Suppressor macrophage (primary cell): ENCODE measurements around the gene ZCCHC7.
"Not testable (repeated sequence)": the region's sequence is repeated elsewhere in the genome, so short reads cannot be mapped to it uniquely, and the experiment has no call there.

Experiments used
- DNase-seq, 4 experiments: peaks; one replicate each; pipeline ENCODE4 v3.0.0-alpha.2; 2020 to 2022

ZCCHC7 gene

DNA sequence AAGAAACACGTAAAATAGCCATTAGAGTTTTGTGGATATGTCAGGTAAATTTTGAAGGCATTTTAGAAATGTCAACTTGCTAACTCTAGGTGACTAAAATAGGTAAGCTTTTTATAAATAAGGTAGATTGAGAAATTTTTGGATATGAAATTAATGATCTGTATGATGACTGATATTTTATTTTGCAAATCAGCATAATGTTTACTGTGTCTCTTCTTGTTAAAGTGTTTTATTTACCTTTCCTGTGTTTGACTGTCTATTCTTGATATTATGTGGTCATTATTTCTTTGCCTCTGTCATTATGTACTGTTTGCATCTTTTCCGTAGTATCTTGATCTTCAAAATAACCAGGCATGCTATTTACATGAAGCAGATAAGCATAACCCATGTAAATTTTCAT lies 58.4 kb downstream of the ZCCHC7 start:
- no peak for DNase-seq

DNA sequence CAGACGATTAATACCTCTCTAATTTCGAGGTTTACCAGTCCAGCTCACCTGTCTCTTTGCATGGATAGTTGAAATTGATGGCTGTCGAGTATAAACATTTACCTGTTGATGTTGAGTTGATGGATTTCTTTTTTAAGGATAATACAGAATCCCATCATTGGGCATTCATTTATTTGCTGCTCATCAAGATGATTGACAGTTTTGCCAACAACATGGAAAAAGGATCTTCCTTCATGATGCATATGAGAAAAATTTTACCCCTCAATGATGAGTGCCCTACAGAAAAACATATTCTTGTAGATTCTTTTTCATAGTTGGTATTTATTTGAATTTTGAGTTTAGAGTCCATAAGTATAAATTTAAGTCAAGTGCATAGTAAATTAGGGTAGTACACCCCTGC lies 59.2 kb downstream of the ZCCHC7 start:
- no peak for DNase-seq

DNA sequence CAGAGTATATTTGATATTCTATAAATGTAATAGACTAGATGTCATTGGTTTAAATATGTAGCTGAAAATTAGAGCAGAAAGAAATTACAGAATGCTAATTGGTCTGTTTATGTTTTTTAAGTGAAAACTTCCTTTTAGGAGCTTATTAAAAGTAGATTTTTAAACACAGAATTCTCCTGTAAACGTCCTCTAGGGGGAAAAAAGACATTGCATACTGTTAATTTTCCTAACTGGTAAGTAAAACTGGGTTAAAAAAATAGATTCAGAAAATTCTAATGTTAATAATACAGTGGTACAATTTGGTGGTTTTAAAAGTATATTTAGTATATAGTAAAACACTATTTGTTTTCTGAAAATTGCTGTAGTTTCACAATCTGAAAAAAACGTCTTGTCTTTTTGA lies 59.8 kb downstream of the ZCCHC7 start:
- DNase-seq = no peak

DNA sequence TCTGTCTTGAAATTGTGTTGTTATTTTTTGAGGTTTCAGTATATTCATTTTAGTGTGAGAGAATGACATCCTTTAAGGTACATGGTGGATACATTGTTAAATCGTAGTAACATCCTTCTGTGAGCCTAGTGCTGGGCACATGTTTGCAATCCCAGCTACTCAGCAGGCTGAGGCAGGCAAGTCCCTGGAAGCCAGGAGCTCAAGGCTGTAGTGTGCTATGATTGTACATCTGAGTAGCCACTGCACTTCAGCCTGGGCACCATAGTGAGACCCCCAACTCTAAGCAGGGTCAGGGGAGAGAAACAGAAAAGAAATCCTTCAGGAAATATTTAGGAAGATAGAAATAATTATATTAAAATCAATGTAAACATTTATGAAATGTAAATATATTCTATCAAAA lies 62.3 kb downstream of the ZCCHC7 start:
- DNase-seq = no peak

DNA sequence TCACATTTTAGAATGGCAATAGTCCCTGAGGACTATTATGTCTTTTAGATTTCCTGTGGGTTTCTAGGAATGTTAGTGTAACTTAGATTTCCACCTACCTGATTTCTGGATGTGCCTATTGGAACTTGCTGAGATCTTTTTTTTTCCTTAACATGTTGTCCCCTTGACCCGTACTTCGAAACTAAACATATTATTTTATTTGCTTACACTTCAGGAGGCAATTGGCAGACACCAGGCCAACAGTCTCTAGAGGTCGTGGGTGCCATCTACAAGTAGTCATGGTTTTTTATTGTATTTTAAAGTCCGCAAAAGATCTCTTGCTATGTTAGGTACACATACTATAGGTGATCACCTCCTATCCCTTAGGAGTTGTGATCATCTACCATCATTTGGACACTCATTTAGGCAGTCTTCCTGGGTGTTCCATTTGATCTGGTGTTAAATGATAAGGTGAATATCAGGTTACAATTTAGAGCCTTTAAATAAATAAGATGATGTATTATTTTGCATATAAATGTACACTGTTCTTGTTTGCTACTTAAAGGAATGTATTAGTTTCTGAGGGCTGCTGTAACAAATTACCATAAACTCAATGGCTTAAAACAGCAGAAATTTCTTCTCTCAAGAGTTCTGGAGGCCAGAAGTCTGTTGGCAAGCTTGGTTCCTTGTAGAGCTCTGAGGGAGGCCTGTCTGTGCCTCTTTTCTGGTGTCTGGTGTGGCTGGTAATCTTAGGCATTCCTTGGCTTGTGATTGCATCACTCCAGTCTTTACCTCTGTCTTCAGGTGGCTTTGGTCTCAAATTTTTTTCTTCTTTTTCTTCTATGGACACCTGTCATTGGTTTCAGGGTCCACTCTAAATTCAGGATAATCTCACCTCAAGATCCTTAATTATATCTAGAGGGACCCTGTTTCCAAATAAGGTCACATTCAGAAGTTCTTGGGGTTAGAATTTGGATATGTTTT lies 64.8 kb downstream of the ZCCHC7 start:
- DNase-seq = no peak

DNA sequence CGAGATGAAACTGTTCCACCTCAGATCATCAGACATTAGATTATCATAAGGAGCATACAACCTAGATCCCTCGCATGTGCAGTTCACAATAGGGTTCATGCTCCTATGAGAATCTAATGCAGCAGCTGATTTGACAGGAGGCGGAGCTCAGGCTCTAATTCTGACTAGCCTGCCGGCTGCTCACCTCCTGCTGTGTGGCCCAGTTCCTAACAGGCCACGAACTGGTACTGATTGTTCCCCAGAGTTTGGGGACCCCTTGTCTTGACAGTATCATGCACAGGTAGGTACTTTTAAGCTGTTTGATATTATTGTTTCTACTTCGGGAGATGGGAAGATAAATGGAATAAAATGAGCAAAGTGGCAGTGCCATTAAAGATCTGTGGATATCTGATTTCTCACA lies 66.9 kb downstream of the ZCCHC7 start:
- DNase-seq = peak in 2 of 4 experiments; percentile 17 to 23

DNA sequence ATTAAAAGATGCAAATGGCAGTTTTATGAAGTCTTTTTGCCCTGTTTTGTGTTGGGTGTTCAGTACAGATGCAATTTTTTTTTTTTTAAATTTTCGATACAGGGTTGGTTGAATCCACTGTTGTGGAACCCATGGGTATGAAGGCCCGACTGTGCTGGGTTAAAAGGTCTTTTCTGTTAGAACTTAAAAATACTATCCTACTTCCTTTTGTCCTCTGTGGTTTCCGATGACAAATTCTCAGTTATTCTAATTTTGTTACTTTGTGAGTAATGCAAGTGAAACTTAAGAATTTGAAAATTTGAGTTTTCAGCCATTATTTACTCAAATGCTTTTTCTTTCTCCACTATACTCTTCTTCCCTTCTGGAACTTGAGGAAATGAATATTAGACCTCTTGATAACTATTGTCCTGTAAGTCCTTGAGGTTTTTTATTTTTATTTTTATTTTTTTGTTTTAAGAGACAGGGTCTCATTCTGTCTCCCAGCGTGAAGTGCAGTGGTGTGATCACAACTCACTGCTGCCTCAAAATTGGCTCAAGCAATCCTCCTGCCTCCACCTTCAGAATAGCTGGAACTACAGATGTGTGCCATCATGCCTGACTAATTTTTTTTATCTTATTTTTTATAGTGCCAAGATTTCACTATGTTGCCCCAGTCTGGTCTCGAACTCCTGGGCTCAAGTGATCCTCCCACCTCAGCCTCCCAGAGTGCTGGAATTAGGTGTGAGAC lies 67.5 kb downstream of the ZCCHC7 start:
- DNase-seq = peak in 3 of 4 experiments; percentile 12 to 56 (median 55)

DNA sequence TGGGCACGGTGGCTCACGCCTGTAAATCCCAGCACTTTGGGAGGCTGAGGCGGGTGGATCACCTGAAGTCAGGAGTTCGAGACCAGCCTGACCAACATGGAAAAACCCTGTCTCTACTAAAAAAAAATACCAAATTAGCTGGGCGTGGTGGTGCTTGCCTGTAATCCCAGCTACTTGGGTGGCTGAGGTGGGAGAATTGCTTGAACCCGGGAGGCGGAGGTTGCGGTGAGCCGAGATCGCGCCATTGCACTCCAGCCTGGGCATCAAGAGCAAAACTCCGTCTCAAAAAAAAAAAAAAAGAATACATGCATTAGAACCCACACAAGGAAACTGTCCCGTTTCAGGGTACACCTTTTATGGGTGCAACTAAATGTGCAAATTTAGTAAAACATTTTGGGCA lies 70.4 kb downstream of the ZCCHC7 start:
- DNase-seq = not testable (repeated sequence)

DNA sequence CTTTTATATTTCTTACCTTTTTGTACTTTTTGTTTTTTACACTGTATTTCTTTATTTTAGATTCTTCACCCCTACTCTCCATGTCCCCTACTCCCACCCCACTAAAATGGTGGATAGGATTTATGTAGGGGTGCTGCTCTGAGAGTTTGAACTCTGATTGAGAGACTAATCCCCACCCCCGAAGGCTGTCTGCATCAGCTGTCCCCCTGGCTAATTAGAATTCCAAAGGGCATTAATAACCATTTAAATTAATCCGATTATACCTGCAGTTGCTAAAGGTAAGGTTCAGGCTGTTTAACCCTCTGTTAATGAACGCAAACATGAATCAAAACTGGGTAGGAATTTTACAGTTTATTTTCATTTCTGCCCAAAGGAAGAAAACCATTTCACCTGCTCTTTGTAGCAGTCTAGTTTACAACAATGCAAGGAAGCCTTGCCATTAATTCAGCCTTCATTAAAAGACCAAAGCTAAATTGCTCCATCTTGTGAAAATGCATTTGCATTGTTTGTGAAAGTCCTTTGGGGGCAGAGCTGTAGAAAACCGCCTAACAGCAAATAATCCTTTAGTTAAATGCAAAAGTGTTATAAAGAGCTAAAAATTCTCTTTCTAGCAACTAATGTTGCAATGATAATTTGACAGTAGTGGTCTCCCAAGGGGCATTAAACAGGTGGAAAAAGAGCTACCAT lies 71.2 kb downstream of the ZCCHC7 start:
- DNase-seq = no peak

DNA sequence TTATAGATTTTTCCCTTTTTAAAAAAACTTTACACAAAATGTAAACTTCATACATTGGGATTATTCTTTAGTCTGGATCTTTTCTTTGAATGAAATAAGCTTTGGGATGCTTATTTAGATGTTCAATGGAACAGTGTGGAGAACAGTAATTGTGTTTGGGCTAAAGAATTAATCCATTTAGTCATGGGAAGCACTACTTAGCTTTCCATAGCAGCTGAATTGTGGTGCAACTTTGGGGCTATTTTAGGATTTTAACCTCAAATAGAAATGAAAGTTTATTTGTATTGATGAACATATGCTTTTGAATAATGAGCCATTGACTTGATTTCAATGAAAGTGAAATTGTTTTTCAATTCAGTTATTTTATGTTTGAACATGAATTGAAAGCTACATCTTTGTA lies 72.4 kb downstream of the ZCCHC7 start:
- DNase-seq = no peak

DNA sequence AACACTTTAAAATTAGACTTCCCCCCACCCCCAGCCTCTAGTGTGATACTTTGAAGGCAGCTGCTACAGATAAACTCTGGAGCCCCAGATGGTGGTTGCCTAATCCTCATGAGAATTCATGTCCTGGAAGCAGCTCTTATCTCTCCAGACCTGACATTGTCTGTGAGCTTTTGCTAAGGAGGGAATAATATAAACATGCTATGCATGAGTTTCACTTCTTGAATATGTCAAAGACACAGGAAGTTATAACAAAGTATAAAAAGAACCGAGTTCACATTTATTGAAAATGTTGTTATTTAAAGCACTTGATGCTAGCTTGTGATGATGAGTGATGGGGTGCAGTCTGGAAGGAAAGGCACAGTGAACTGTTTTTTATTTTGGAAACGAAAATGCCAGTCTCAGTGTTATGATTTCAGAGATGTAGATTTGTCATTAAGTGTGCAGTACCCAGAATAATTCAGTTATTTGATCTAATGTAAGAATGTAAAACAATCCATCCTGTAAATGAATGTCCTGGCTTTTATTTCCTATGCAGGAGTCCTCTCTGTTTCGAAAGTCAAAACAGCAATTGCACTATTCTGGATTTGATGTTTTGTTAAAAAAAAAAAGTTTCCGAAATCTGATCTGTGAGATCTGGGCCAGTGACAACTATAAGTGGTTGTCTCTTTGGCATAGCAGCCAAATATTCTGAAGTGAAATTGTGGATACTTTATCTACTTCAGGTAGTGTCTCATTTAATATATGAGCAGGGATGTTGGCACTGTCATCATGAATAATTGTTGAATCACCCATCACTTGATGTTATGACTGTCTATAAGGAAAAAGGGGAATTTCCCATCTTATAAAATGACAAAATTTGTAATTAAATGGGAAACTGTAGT lies 77.0 kb downstream of the ZCCHC7 start:
- peak; percentile 37 to 82 (median 64) for DNase-seq

DNA sequence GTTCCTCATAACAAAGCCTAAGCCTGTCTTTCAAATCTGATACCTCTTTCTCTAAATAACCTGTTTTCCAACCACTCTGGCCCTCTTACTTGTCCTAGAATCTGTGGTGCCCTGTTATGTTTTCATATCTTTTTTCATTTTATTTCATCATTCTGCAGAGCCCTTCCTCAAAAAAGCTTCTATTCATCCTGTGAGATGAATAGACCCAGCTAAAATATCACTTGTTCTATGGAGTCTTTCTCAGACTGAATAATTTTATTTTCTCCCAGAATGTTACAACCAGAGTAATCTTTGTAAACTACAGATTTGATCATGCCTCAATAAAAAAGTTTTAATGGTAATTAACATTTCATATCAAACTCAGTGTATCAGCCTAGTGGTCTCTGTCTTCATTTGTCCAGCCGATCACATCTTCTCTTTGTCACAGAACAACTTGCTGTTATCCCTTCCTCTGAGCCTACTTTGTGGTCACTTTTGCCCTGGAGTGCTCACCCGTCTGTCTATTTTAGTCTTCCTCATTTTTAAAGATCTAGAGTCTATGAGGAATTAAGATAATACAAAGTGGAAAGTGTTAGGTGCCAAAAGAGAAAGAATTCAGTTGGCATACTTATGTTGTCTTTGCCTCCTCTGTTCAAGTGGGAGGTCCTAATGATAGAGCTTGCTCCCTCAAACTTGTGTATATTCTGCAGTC lies 77.8 kb downstream of the ZCCHC7 start:
- peak; percentile 41 to 70 (median 60) for DNase-seq

DNA sequence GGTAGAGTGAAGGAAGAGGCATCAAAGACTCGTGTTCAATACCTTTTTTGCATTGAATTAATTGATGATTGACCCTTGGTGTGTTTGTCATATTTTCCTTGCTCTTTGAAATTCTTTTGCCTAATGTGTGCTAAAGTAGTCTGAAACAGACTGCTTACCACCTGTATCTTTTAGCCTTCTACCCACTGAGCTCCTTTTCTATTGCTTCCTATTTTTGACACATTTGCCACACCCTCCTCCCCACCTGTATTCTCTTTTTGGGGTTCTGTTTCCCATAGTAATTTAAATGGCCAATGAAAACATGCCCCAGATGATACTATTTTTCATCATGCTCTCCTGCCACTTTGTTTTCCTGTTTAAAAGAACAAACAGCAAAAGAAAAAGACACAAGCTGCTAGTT lies 78.5 kb downstream of the ZCCHC7 start:
- DNase-seq = no peak

DNA sequence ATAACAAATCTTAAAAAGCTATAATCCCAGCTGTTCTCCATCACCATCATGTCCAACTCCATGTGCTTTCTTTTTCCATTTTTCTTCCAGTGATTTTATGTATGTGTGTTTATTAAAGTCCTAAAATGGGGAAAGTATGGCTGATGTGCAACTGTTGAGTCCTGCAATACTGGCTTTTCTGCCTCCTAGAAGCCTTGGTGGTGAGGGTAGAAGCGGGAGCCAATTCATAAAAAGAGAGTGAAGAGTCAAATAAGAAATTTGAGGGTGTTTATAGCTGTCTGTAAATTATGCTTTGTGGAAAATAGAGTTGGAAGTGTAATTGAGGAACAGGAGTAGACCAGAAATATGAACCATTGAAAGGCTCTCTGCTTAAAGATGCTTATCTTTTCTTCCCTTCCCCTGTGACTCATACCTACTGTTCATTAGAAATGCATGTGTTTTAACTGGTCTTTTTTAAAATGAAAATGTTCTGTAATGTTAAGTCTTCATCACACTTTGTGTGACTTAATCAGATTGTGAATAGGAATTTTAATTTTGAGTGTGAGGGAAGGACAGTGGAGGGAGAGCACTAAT lies 80.1 kb downstream of the ZCCHC7 start:
- peak in 2 of 4 experiments; percentile 22 to 34 for DNase-seq

DNA sequence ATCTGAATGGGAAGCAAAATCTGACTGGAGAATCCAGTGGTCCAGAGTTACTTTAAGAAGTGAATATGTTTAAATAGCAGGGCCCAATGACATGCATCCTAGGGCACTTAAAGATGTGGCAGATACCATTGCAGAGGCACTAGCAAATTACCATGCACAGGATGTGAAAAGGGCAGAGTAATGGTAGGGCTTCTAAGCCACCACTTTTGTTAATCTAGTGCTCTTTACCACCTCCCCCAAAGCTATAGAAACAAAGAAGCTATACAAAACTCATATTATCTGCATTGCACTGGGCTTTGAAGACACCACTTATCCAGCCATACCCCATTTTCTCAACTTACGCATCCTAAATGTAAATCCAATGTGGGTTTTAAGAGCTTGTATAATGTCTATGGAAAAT lies 81.2 kb downstream of the ZCCHC7 start:
- no peak for DNase-seq

DNA sequence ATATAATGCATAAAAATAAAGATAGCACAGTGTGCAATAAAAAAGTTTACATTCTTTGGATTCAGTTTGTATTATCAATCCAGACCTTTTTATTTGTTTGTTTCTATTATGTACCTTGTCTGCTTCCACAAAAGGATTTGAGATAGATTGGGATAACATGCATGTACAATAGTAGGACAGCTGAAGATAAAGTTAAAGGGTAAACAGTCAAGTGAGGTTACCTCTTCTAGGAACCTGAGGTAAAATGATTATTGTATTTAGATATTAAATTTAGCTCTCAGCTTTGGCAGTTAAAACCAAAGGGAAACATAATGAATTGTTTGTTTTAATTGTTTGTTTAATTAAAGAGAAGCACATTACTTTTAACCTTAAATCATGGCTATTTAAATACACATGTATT lies 81.7 kb downstream of the ZCCHC7 start:
- DNase-seq = no peak

DNA sequence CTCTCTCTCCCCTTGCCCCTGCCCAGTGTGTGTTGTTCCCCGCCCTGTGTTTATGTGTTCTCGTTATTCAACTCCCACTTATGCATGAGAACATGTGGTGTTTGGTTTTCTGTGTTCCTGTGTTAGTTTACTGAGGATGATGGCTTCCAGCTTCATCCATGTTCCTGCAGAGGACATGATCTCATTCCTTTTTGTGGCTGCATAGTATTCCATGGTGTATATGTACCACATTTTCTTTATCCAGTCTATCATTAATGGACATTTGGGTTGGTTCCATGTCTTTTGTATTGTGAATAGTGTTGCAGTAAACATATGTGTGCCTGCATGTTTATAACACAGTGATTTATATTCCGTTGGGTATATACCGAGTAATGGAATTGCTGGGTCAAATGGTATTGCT lies 83.1 kb downstream of the ZCCHC7 start:
- DNase-seq = not testable (repeated sequence)

DNA sequence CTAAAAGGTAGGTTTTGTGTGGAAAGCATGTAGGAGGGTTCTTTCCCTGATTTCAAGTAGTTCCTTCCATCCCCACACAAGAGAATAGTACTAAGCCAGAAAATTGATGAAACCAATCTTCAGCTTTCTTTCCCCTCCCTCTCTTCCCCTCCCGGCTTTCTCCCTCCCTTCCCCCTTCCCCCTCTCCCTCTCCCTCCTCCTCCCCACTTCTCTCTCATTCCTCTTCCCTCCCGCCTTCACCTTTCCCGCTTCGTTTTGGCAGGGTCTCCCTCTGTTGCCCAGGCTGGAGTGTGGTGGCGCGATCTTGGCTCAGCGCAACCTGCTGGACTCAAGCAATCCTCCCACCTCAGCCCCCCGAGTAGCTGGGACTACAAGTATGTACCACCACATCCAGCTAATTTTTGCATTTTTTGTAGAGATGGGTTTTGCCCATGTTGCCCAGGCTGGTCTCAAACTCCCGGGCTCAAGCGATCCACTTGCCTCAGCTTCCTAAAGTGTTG lies 85.8 kb downstream of the ZCCHC7 start:
- DNase-seq = no peak

DNA sequence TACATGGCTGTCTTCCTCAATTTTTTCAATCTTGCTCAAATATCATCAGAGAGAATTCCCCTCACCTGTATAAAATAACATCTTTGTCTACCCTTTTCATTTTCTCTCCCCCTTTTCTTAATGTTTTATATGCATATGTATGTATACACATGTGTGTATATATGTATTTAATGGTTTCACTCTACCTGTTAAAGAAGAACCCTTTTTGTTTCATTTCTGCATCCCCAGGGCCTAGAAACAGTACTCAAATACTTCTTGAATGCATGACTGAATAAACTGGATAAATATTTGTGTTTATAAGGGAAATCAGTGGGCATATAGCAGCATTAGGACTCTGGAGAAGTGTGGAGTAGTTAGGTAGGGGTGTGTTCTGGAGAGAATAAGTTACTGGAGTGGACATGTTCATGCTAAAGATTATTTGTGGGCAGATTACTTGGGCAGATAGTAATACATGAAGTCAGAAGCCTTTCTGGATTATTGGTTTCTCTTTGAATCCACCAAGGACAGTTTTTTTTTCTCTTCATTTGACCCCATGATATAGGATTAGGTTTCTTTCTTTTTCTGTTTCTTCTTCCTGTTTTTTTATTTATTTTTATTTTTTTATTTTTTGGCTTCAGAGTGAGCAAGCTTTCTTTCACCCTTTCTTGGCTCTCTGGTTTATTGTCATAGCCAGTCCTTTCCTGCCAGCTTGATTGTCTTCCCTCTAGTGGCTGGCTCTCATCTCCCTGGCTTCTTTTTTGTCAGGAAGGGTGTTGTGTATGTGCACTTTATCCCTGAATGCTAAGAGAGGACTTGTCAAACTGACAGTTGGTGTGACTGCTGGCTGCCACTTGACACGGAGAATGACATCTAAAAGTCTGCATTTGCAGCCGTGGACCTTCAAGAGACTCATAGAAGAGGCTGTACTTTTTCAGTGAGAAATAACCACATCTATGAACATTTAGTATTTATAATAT lies 89.3 kb downstream of the ZCCHC7 start:
- DNase-seq = peak in 3 of 4 experiments; percentile 17 to 32 (median 24)
